ENCODE results near the gene FBXL4.
A peak's percentile ranks its signal among the peaks of the same experiment; 100 is the strongest.

Gene FBXL4

DNA sequence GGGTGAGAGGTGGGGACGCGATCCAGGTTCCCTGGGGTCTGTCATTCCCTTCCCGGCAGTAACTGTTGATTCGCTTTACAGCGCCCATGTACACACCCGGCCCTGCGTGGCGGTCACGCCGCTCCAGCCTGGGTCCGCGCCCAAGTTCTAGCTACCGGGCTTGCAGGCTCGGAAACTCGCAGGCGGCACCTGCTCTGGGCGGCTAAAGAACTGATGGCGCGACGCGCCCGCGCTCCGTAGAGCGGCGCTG is 114.8 kb downstream of the FBXL4 start:
- peaks cover 40% of the 10 kb centered on the region for H3K4me1 ChIP-seq (ENCODE audit: control insufficient read depth, insufficient read depth, low read length)
- H3K9me3 ChIP-seq (ENCODE audit: control insufficient read depth in 2 of 2, low read length in 2 of 2), result no peaks in the 10 kb centered on the region
- H3K27ac ChIP-seq (ENCODE audit: low read length), result no peak overlapping the region
- H3K36me3 ChIP-seq (ENCODE audit: control insufficient read depth in 2 of 2, insufficient read depth in 2 of 2, low read length in 2 of 2), result no peaks in the 10 kb centered on the region
- peak overlapping the region; percentile 52 to 79 for H3K4me3 ChIP-seq (ENCODE audit: low read length in 2 of 2)
- peaks cover 68 to 79% of the 10 kb centered on the region in 2 donors for H3K27me3 ChIP-seq (ENCODE audit: control insufficient read depth in 1 of 2, insufficient read depth in 2 of 2, low read length in 2 of 2)
- no peak overlapping the region for H3K9ac ChIP-seq (ENCODE audit: low read length in 2 of 2)

DNA sequence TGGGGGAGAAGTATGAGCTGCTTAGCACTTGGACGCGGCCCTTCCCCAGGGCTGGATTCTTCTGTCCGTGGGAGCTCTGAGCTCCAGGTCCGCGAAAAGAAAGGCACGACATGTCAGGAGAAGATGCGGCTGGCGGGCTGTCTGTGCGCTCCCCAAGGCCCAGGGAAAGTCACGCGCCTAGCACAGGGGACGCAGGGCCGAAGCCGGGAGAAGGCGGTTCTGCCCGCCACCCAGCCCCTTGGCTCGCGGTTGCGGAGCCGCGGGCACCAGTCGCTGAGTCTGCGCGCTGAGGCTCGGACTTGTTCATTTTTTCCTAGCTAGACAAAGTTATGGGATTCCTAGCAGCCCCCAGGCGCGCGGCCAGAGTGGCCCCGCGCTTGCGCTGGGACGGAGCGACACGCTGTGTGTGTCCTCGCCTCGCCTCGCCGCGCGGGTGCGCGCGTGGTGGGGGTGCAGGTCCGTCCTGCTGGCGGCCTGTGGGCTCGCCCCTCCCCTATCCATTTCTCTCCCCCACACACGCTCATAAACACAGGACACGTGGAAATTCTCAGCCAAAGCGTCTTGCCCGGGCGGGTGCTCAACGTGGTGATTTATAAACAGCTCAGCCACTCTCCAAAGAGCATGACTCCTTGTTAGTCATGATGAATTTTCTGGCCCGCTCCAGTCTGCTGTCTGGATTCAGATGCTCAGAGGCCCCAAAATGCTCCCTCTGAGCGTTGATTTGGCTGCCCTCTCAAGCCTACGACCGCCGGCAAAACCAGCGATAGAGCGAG is 115.3 kb downstream of the FBXL4 start:
- Histone ChIP-seq H3K4me1 (ENCODE audit: control insufficient read depth, insufficient read depth, low read length) (peaks cover 43% of the 10 kb centered on the region), H3K27me3 (ENCODE audit: control insufficient read depth in 1 of 2, insufficient read depth in 2 of 2, low read length in 2 of 2) (peaks cover 67 to 82% of the 10 kb centered on the region in 2 donors), H3K9me3 (ENCODE audit: control insufficient read depth in 2 of 2, low read length in 2 of 2) (no peaks in the 10 kb centered on the region), H3K4me3 (ENCODE audit: low read length in 2 of 2) (peak overlapping the region; percentile 52 to 79), H3K27ac (ENCODE audit: low read length) (no peak overlapping the region), H3K36me3 (ENCODE audit: control insufficient read depth in 2 of 2, insufficient read depth in 2 of 2, low read length in 2 of 2) (no peaks in the 10 kb centered on the region), H3K9ac (ENCODE audit: low read length in 2 of 2) (no peak overlapping the region)

DNA sequence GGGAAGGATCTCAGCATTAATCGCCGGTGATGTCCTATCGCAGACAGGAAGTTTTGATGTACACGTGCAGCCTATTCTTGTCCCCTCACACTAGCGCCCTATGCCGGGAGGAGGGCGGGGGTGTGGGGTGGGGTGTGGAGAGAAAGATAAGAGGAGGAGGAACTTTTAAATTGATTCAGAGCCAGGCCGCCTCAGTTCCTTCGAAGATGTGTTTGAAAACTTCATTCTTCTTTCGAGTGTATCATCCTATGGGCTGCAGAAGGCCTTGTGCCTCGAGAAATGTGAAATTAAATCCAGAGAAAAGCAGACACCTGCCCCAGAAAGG is 115.8 kb downstream of the FBXL4 start:
- Histone ChIP-seq H3K36me3 (ENCODE audit: control insufficient read depth in 2 of 2, insufficient read depth in 2 of 2, low read length in 2 of 2) (no peaks in the 10 kb centered on the region), H3K27ac (ENCODE audit: low read length) (no peak overlapping the region)

DNA sequence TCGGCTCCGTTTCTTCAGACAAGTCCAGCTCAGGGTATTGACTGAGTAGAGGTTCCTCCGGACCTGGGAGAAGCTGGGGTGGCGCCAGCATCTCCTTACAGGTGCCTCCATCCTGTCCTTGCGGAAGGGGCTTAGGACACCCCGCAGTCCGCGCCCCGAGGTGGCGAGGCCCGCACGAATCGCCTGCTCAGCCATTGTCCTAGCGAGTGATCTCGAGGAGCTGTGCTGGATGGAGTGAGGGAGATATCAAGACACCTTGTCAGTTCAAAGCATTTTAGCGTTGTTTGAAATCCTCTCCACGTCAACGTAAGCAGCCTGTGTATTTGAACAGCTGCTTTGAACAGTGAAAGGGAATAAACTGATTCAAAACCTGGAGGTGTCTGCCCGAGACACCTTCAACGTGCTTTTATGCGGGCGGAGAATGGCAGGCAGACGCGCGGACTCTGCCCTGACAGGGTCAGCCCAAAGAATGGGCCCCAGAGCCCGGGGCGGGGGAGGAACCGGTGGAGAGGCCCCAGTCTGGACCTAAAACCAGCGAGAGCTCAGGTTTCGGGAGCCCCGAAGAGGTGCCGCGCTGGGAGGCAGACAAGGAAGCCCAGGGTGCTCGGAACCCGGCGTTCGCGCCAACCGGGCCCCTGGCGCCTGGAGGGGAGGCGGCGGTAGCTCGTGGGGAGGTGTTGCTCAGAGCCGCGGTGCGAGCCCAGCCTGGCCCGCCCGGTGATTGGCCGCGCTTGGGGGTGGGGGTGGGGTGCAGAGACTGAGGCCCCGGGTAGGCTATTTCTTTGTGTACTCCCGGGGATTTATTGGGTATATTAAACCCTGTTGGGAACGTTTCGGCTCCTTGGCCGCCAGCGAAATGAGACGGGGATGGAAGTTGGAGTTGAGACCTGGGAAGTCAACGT is 116.4 kb downstream of the FBXL4 start:
- no peak overlapping the region for H3K4me3 ChIP-seq (ENCODE audit: low read length in 2 of 2)
- H3K9me3 ChIP-seq (ENCODE audit: control insufficient read depth in 2 of 2, low read length in 2 of 2), result no peaks in the 10 kb centered on the region
- H3K9ac ChIP-seq (ENCODE audit: low read length in 2 of 2), result no peak overlapping the region
- H3K27me3 ChIP-seq (ENCODE audit: control insufficient read depth in 1 of 2, insufficient read depth in 2 of 2, low read length in 2 of 2), result peaks cover 66 to 82% of the 10 kb centered on the region in 2 donors
- no peaks in the 10 kb centered on the region for H3K36me3 ChIP-seq (ENCODE audit: control insufficient read depth in 2 of 2, insufficient read depth in 2 of 2, low read length in 2 of 2)
- H3K4me1 ChIP-seq (ENCODE audit: control insufficient read depth, insufficient read depth, low read length), result peaks cover 43% of the 10 kb centered on the region
- no peak overlapping the region for H3K27ac ChIP-seq (ENCODE audit: low read length)

More for the DNA sequence above, 115.8 kb downstream of the FBXL4 start:
- H3K4me3 ChIP-seq (ENCODE audit: low read length in 2 of 2), result peak overlapping the region in 1 of 2 donors; percentile 79
- no peak overlapping the region for H3K9ac ChIP-seq (ENCODE audit: low read length in 2 of 2)
- H3K4me1 ChIP-seq (ENCODE audit: control insufficient read depth, insufficient read depth, low read length), result peaks cover 43% of the 10 kb centered on the region
- no peaks in the 10 kb centered on the region for H3K9me3 ChIP-seq (ENCODE audit: control insufficient read depth in 2 of 2, low read length in 2 of 2)
- H3K27me3 ChIP-seq (ENCODE audit: control insufficient read depth in 1 of 2, insufficient read depth in 2 of 2, low read length in 2 of 2), result peaks cover 67 to 82% of the 10 kb centered on the region in 2 donors

DNA sequence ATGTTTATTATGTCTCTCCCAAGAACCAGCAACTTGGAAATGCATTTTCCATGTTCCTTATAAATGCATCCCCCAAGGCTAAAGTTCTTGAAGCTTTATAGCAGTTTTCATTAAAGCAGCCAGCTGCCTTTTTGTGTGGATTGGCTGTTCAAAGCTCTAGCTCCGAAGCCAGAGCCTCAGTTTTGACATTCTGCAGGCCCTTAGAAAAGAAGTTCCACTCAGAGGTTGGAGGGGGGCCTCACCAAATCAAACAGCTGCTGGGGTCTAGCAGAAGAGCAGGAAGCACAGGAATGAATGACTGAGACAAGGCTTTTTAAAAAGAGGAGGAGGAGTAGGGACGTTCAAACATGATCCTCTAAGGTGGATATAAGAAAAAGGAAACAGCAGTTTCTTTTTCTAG is 117.6 kb downstream of the FBXL4 start:
- H3K4me3 ChIP-seq (ENCODE audit: low read length in 2 of 2), result no peak overlapping the region
- H3K36me3 ChIP-seq (ENCODE audit: control insufficient read depth in 2 of 2, insufficient read depth in 2 of 2, low read length in 2 of 2), result no peaks in the 10 kb centered on the region
- no peaks in the 10 kb centered on the region for H3K9me3 ChIP-seq (ENCODE audit: control insufficient read depth in 2 of 2, low read length in 2 of 2)
- H3K9ac ChIP-seq (ENCODE audit: low read length in 2 of 2), result no peak overlapping the region
- peaks cover 69 to 82% of the 10 kb centered on the region in 2 donors for H3K27me3 ChIP-seq (ENCODE audit: control insufficient read depth in 1 of 2, insufficient read depth in 2 of 2, low read length in 2 of 2)
- H3K4me1 ChIP-seq (ENCODE audit: control insufficient read depth, insufficient read depth, low read length), result peaks cover 38% of the 10 kb centered on the region
- no peak overlapping the region for H3K27ac ChIP-seq (ENCODE audit: low read length)

DNA sequence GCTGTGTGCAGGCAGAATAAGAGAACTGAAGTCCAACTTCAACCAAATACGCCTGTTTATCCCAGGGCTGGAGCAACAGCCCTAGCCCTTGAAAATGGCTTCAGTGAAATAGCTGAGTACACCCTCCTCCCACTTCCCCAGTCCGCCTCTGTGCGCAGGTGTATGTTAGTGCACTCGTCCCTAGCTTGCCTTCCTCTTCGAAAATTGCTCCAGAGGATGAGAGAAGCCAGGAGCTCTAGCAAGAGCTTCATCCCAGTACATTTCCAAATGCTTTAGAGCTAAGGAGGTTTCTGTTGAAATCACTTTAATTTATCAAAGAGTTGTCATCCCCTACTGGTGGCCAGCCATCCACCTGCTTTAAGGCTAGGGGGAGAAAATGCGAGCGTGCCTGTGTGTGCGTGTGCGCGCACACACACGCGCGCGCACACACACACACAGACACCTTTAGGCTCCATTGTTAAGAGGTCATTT is 118.8 kb downstream of the FBXL4 start:
- Histone ChIP-seq H3K9ac (ENCODE audit: low read length in 2 of 2) (no peak overlapping the region), H3K4me1 (ENCODE audit: control insufficient read depth, insufficient read depth, low read length) (peaks cover 45% of the 10 kb centered on the region), H3K9me3 (ENCODE audit: control insufficient read depth in 2 of 2, low read length in 2 of 2) (no peaks in the 10 kb centered on the region), H3K27ac (ENCODE audit: low read length) (no peak overlapping the region), H3K27me3 (ENCODE audit: control insufficient read depth in 1 of 2, insufficient read depth in 2 of 2, low read length in 2 of 2) (peaks cover 79 to 87% of the 10 kb centered on the region in 2 donors), H3K36me3 (ENCODE audit: control insufficient read depth in 2 of 2, insufficient read depth in 2 of 2, low read length in 2 of 2) (no peaks in the 10 kb centered on the region), H3K4me3 (ENCODE audit: low read length in 2 of 2) (no peak overlapping the region)

DNA sequence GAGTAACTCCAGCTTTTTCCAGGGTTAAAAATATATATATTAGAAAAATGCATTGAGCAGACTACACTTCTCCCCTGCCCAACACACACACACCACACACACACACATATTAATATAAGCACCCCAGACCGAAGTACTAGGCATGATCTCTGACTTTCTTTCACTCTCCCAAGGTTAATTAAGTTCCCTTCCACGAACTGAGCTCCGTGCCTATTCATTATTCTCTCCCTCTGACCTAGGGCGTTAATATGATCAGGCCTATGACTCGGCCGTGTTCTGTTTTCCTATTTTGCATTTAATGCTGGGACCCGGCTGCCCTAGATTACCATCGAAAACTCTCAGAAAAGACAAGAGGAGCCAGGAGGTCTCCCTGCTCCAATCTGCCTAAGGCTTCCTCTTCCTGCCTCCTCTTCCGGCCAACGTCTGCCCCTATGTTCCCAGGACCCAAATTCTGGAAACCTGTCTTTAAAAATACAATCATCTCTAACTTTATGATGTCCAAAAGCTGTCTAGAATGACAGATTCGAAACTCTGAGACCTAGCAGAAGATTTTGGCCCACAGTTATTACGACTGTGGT is 119.4 kb downstream of the FBXL4 start:
- H3K4me1 ChIP-seq (ENCODE audit: control insufficient read depth, insufficient read depth, low read length), result peaks cover 39% of the 10 kb centered on the region
- H3K4me3 ChIP-seq (ENCODE audit: low read length in 2 of 2), result no peak overlapping the region
- peaks cover 82 to 93% of the 10 kb centered on the region in 2 donors for H3K27me3 ChIP-seq (ENCODE audit: control insufficient read depth in 1 of 2, insufficient read depth in 2 of 2, low read length in 2 of 2)
- no peaks in the 10 kb centered on the region for H3K9me3 ChIP-seq (ENCODE audit: control insufficient read depth in 2 of 2, low read length in 2 of 2)
- H3K27ac ChIP-seq (ENCODE audit: low read length), result no peak overlapping the region
- no peak overlapping the region for H3K9ac ChIP-seq (ENCODE audit: low read length in 2 of 2)
- no peaks in the 10 kb centered on the region for H3K36me3 ChIP-seq (ENCODE audit: control insufficient read depth in 2 of 2, insufficient read depth in 2 of 2, low read length in 2 of 2)

DNA sequence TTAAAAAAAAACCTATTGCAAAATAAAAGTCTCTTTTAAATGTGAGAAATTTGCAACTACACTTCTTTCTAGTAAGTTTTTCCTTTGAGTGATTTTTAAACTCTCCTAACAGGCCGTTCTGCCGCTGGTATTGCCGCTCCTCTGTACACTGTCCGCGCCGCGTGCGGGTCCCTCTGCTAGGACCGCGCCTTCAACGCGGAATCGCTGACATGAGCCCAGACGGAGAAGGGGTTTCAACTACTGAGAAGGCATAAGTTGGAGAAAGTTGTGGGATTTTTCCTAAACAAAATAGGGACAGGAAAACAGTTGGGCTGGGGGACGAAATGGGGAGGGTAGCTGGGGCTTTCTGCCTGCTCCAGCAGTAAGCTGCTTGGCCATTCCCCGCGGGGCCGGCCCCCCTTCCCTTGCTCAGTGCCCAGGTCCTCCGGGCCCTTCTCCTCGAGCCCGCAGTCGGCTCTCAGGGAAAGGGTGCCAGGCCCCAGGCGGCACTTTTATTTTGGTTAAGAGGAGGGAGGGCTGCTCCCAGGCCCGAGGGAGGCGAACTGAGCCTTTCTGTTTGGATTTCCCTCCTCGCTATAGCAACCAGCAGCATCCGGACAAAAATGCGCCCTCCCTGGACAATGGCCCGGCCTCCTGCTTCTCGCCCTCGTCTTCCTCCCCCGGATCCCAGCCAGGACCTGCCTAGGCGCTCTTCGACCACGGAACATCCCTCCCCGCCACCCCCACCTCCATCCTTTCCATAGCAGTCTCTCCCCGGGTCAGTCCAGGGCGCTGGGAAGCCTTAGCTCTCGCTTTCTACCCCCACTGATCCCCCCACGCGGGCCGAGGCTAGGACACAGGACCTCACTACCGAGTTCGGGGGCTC is 120.2 kb downstream of the FBXL4 start:
- H3K36me3 ChIP-seq (ENCODE audit: control insufficient read depth in 2 of 2, insufficient read depth in 2 of 2, low read length in 2 of 2), result no peaks in the 10 kb centered on the region
- no peak overlapping the region for H3K4me3 ChIP-seq (ENCODE audit: low read length in 2 of 2)
- H3K9ac ChIP-seq (ENCODE audit: low read length in 2 of 2), result no peak overlapping the region
- H3K4me1 ChIP-seq (ENCODE audit: control insufficient read depth, insufficient read depth, low read length), result peaks cover 31% of the 10 kb centered on the region
- no peak overlapping the region for H3K27ac ChIP-seq (ENCODE audit: low read length)
- H3K9me3 ChIP-seq (ENCODE audit: control insufficient read depth in 2 of 2, low read length in 2 of 2), result no peaks in the 10 kb centered on the region
- H3K27me3 ChIP-seq (ENCODE audit: control insufficient read depth in 1 of 2, insufficient read depth in 2 of 2, low read length in 2 of 2), result peaks cover 74 to 86% of the 10 kb centered on the region in 2 donors

DNA sequence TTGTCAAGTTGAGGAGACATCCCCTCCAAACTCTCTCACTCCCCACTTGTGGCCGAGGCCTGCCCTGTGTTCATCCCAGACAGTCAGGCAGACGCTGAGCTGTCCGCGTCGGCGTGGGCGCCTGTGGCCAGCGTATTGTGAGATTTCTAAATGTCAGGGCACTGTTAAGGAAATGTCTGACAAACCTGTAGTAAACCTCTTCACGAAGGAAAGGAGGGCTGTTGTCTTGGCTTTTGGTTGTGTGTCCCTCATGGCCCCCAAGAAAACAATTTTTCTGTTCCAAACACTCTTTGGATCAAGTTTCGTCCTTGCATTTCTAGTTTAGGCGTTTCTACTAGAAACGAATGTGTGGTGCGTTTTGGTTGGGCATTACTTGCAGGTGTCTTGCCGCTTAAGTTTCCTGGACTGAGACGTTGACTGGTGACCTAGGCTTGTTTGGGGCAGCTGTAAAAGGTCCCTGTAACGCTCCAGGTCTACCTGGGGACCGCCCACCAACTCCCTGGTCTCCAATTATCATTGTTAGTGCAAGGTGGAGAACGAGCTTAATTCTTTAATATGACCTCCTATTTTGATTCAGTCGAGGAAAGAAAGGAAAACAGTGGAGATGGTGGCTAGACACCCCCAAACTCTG is 122.0 kb downstream of the FBXL4 start:
- H3K4me1 ChIP-seq (ENCODE audit: control insufficient read depth, insufficient read depth, low read length), result peaks cover 17% of the 10 kb centered on the region
- no peak overlapping the region for H3K4me3 ChIP-seq (ENCODE audit: low read length in 2 of 2)
- peaks cover 60 to 68% of the 10 kb centered on the region in 2 donors for H3K27me3 ChIP-seq (ENCODE audit: control insufficient read depth in 1 of 2, insufficient read depth in 2 of 2, low read length in 2 of 2)
- H3K9ac ChIP-seq (ENCODE audit: low read length in 2 of 2), result no peak overlapping the region
- no peak overlapping the region for H3K27ac ChIP-seq (ENCODE audit: low read length)
- H3K36me3 ChIP-seq (ENCODE audit: control insufficient read depth in 2 of 2, insufficient read depth in 2 of 2, low read length in 2 of 2), result no peaks in the 10 kb centered on the region
- H3K9me3 ChIP-seq (ENCODE audit: control insufficient read depth in 2 of 2, low read length in 2 of 2), result no peaks in the 10 kb centered on the region
